GDM1 (cell line): ENCODE data around the gene POLL.

Experiments used
- DNase-seq: peaks from one replicate; lab custom pipeline; 2025; lab: John Stamatoyannopoulos, UW

The POLL gene

GRCh38 chr10:101560298-101561067 is 27.6 kb downstream of the POLL start:
- DNase-seq, result no peak

GRCh38 chr10:101559596-101560297 is 28.3 kb downstream of the POLL start:
- DNase-seq, result no peak

- no peak for DNase-seq
These were observed 29.1 kb downstream of the POLL start for GRCh38 chr10:101558671-101559595.

GRCh38 chr10:101558204-101558603 is 29.9 kb downstream of the POLL start:
- DNase-seq, result peak; percentile 78

DNA sequence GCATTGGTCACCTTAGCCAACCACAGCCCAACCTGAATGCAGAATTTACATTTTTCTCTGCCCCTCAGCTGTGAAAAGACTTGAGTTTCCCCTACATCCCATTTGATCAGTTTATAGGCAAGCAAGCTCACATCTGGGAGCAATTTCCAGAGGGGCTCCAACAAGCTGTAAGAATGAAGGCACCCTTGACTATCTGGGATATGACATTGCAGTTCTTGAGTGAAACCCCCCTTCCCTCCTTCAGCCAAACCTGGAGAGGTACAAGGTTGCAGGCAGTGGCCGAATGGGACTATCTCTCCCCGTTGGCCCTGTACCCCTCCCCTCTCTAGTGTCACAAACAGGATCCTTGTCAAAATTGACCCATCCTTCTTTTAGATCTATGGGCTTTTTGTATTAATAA is 30.5 kb downstream of the POLL start:
- DNase-seq, result no peak

DNA sequence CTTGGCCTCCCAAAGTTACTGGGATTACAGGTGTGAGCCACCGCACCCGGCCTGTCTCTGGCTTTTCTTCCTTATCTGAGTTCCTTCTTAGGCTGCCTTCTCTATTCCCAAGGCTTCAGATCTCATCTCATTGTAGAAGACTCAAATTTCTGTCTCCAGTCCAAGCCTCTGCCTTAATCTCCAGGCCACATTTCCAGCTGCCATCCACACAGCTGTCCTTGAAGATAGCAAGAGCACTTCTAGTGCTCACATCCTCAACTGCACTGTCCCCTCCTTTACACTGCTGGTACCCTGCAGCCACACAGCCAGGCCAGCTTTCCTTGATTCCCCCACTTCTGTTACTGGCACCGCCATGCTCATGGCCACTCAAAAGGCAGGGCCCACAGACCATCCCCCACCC is 35.6 kb downstream of the POLL start:
- DNase-seq, result no peak

- DNase-seq, result no peak
These were observed 37.1 kb downstream of the POLL start for GRCh38 chr10:101550965-101551364.

- DNase-seq, result no peak
These were observed 42.2 kb downstream of the POLL start for GRCh38 chr10:101545898-101546297.

DNA sequence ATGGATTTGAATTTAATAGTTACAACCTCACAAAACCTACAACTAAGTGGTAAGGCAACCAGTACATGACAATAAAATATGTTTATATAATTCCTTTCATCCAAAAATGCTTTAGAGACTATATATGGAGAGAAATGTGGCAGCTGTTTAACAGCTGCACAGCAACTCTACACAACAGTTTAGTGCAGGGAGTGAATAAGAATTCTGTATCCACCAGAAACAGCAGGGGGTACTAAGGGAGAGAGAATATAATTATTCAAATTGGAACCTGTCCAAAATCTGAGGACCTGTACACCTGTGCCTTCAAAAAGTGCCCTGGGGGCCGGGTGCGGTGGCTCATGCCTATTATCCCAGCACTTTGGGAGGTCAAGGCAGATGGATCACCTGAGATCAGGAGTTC is 49.6 kb downstream of the POLL start:
- no peak for DNase-seq

- no peak for DNase-seq
These were observed 51.3 kb downstream of the POLL start for GRCh38 chr10:101536800-101537199.

DNA sequence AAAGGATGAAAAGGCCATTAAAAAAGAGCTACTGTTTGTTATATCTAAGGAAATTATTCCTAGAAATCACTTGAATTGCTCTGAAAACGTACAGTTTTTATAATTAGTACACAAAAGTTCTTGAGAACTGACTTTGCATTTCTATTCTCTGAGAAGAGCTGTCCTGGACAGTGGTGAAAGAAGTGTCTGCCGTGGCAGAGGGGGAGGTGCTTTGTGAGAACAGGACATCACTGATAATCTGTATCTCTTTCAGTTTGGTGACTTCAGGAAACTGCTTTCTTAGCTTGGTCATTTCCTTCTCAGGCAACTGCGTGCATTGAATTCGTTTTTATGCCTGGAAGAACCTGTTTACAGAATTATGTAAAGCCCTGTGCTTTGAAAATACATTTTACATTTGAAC is 52.1 kb downstream of the POLL start:
- peak; percentile 36 for DNase-seq

- DNase-seq, result no peak
These were observed 58.1 kb downstream of the POLL start for GRCh38 chr10:101529725-101530553.

DNA sequence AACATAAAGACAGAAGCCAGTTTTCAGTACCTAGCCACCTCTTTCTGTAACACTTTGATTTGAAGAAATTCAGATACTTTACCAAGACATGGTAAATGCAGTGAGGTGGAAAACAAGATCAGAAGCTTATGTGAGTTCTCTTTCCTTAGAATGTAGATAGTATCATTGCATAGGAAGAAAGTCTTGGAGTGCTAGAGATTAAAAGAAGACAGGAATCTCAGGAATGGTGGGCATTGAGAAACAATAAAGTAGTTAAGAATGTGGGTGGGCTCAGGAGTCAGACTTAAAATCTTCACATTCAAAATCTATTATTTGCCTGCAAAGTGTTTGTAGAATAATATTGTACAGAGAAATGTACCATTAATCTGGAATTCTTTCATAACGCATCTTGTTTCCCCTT is 58.9 kb downstream of the POLL start:
- DNase-seq, result no peak
